Measurements from ENCODE around the gene PLAAT1. TPM values are rescaled to one million over a fixed set of nuclear protein-coding genes. Genes with fewer than 3 reads are reported as not detected.

The PLAAT1 gene
- total and polyA plus RNA-seq, 3 donors from 2014 or later = 48.5 to 119 (median 76.3) TPM

DNA sequence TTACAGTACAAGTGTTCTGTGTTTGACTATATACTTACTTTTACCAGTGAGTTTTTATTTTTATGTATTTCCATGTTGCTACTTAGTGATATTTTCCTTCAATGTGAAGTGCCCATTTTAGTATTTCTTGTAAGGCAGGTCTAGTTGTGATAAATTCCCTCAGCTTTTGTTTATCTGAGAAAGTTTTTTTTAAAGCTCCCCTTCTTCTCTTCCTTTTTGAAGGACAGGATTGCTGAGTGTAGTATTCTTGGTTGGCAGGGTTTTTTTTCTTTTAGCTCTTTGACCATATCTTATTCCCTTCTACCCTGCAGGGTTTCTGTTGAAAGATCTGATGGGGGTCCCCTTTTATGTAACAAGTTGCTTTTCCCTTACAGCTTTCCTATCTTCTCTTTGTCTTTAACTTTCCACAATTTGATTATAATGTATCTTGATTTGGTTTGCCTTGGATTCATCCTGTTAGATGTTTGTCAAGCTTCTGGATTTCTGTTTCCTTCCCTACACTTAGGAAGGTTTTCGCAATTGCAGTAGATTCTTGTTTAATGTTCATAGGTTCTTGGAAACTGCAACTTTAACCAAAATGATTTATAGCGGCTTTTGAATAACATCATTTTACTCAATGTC is 7.9 kb downstream of the PLAAT1 start:
- TF ChIP-seq, protein P1, sequence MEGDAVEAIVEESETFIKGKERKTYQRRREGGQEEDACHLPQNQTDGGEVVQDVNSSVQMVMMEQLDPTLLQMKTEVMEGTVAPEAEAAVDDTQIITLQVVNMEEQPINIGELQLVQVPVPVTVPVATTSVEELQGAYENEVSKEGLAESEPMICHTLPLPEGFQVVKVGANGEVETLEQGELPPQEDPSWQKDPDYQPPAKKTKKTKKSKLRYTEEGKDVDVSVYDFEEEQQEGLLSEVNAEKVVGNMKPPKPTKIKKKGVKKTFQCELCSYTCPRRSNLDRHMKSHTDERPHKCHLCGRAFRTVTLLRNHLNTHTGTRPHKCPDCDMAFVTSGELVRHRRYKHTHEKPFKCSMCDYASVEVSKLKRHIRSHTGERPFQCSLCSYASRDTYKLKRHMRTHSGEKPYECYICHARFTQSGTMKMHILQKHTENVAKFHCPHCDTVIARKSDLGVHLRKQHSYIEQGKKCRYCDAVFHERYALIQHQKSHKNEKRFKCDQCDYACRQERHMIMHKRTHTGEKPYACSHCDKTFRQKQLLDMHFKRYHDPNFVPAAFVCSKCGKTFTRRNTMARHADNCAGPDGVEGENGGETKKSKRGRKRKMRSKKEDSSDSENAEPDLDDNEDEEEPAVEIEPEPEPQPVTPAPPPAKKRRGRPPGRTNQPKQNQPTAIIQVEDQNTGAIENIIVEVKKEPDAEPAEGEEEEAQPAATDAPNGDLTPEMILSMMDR (IDR thresholded peaks at IDR 0.05) = no peak
- WGBS, 2 donors = 50 to 76% methylated on average over 2 of the region's 2 CpGs
- H3K27me3 ChIP-seq = no peaks in the 10 kb centered on the region

DNA sequence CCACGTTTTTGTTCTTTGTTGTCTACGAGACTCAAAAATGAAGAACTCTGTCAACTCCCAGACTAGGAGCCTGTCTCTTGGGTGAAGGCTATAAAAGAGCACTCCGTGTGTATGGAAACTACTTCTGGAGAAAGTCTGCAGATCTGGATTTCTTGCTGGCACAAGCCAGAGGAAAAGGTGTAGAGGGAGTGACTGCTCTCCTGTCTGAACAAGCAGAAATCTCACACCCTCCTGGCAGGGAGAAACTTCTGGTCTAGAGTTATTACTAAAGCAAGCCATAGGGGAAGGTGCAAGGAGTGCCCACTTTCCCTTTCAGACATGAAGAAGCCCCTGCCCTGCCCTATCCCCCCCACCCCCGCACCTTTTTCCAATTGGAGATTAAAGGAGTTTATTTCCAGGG is 9.5 kb downstream of the PLAAT1 start:
- Histone ChIP-seq H3K9me3 (peaks cover 3% of the 10 kb centered on the region), H3K36me3 (ENCODE audit: low read depth, missing control alignments) (no peaks in the 10 kb centered on the region), H3K27ac (no peak overlapping the region), H3K27me3 (no peaks in the 10 kb centered on the region), H3K4me3 (no peak overlapping the region), H3K4me1 (no peaks in the 10 kb centered on the region)
- TF ChIP-seq, protein P1 (IDR thresholded peaks at IDR 0.05) = no peak
- no peak for TF ChIP-seq POLR2A (IDR thresholded peaks at IDR 0.05)
- DNase-seq = no peak
- intact Hi-C loops (cut with DNase I; ENCODE audit: low total_unique reads) = no loop called here
- 97 to 99% methylated on average over 4 of the region's 4 CpGs for WGBS, 2 donors

More for the DNA sequence above, 7.9 kb downstream of the PLAAT1 start:
- H3K4me1 ChIP-seq = no peaks in the 10 kb centered on the region
- H3K36me3 ChIP-seq (ENCODE audit: low read depth, missing control alignments) = no peaks in the 10 kb centered on the region
- H3K9me3 ChIP-seq = peaks cover 3% of the 10 kb centered on the region
- no peak overlapping the region for H3K27ac ChIP-seq
- DNase-seq = no peak
- H3K4me3 ChIP-seq = no peak overlapping the region
- intact Hi-C loops (cut with DNase I; ENCODE audit: low total_unique reads) = no loop called here

DNA sequence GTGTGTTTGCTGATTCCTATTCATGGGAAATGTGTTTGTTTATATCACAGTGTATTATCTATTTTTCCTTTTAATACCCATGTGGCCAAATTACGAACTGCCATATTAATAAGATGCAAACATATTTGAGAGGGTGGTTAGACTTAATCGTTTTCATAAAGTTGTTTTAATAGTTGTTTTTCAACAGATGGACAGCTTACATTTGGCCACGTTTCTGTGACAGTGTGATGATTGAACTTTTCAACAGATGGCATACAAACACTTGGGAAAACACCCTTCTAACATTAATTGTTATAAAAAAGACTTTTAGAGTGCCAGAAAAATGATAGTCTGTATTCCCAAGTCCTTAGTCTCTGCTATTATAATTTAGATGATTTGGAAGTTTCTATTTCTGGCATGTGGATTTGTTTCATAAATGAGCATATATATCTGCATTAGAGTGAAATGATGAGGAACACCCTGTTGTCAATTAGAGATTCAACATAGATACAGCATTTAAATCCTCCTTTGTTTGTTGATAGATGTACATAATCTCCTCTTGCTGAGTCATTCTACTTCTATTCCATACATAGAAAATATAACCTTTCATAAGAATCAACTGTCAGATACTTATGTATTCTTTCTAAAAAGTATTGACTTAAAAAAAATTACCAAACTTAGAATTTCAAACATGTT is 13.1 kb downstream of the PLAAT1 start:
- Histone ChIP-seq H3K36me3 (ENCODE audit: low read depth, missing control alignments) (no peaks in the 10 kb centered on the region), H3K27ac (no peak overlapping the region), H3K9me3 (peaks cover 1% of the 10 kb centered on the region), H3K4me3 (no peak overlapping the region), H3K27me3 (no peaks in the 10 kb centered on the region), H3K4me1 (no peaks in the 10 kb centered on the region)
- WGBS, 2 donors = 74 to 76% methylated on average over 3 of the region's 3 CpGs
- TF ChIP-seq, protein P1 (IDR thresholded peaks at IDR 0.05) = peak in 1 of 3 experiments; percentile 35
- TF ChIP-seq POLR2A (IDR thresholded peaks at IDR 0.05) = no peak
- intact Hi-C loops (cut with DNase I; ENCODE audit: low total_unique reads) = no loop called here
- DNase-seq = no peak

DNA sequence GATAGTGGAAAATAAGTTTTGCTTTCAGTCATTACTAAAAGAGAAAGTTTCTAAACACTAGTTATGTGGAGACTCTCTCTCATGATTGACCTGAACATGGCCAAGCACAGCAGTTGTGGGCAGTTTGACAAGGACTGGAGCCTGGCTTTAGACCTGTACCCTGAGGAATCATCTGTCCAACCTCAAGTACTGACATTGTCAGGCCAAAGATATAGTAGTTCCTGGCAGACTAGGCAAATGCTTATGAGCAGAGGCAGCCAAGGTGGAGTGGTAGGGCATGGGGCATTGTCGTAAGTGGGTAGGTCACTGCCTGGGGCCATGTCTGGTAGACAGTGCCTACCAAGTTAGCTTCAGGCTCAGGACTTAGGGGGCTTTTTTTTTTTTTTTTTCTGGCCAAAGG is 20.9 kb downstream of the PLAAT1 start:
- H3K4me3 ChIP-seq = no peak overlapping the region
- no peaks in the 10 kb centered on the region for H3K36me3 ChIP-seq (ENCODE audit: low read depth, missing control alignments)
- 93 to 100% methylated on average over 1 of the region's 1 CpG for WGBS, 2 donors
- TF ChIP-seq POLR2A (IDR thresholded peaks at IDR 0.05) = no peak
- TF ChIP-seq, protein P1 (IDR thresholded peaks at IDR 0.05) = no peak
- no peaks in the 10 kb centered on the region for H3K4me1 ChIP-seq
- no peaks in the 10 kb centered on the region for H3K9me3 ChIP-seq
- intact Hi-C loops (cut with DNase I; ENCODE audit: low total_unique reads) = no loop called here
- H3K27ac ChIP-seq = no peak overlapping the region
- H3K27me3 ChIP-seq = no peaks in the 10 kb centered on the region
- no peak for DNase-seq

DNA sequence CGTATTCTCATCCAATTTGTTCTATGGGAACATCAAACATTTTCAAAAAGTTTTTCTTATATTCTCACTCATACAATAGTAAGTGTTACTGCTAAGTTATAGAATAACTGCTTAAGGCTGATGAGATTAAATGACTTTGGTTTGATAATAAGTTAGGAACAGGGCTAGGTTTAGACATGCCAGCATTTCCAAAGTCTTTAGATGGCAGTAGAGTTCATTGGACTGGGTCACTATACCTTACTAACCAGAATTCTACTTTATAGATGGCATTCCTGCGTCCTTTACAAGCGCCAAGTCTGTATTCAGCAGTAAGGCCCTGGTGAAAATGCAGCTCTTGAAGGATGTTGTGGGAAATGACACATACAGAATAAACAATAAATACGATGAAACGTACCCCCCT is 21.7 kb downstream of the PLAAT1 start:
- no peaks in the 10 kb centered on the region for H3K9me3 ChIP-seq
- no peak overlapping the region for H3K4me3 ChIP-seq
- no peaks in the 10 kb centered on the region for H3K36me3 ChIP-seq (ENCODE audit: low read depth, missing control alignments)
- H3K27ac ChIP-seq = no peak overlapping the region
- WGBS, 2 donors = 95% methylated on average over 5 of the region's 5 CpGs
- intact Hi-C loops (cut with DNase I; ENCODE audit: low total_unique reads) = no loop called here
- no peaks in the 10 kb centered on the region for H3K27me3 ChIP-seq
- no peak for DNase-seq
- TF ChIP-seq POLR2A (IDR thresholded peaks at IDR 0.05) = no peak
- TF ChIP-seq, protein P1 (IDR thresholded peaks at IDR 0.05) = no peak
- no peaks in the 10 kb centered on the region for H3K4me1 ChIP-seq

Data from testis (tissue), 3 donors.